Purkinje cell (primary cell): Measurements from ENCODE around the gene C1GALT1. TPM values are rescaled to one million over a fixed set of nuclear protein-coding genes. Genes with fewer than 3 reads are reported as not detected.

ENCODE experiments used
- polyA plus RNA-seq: library from polyadenylated mRNA; unstranded; fragments of >200 nt; fragmentation: Nextera tagmentation; gene quantifications from 2 replicates; pipeline ENCODE4 v1.2.1, GENCODE V29; 2014

Gene C1GALT1
- 20.4 and 23.3 TPM in 2 replicates for polyA plus RNA-seq

GRCh38 chr7:7182156-7183060 lies at the start of gene C1GALT1:
Gene C1GALT1, plus strand, starts transcription at chr7:7182544. Its CDS starts 51,776 bp downstream, at chr7:7234320.

